SK-N-SH treated with all-trans-retinoic acid at 6 μM for 48 hours (cell line): ENCODE data around the gene ASTN1.
A peak's percentile ranks its signal among the peaks of the same experiment; 100 is the strongest.

Source experiments
- ATAC-seq: fragments of 200-7000 bp; cut with Tn5 transposase; 3 replicates; pipeline ENCODE4 v1.9.1; 2020; ENCODE audit warnings: mild to moderate bottlenecking, moderate library complexity
- ARNTL ChIP-seq: fragments of 450-650 bp; formaldehyde crosslinking; IDR thresholded peaks from 2 replicates; pipeline ENCODE4 v1.5.0; 2020; ENCODE audit warnings: low read depth, mild to moderate bottlenecking, moderate library complexity, borderline replicate concordance
- BACH2 ChIP-seq: fragments of 250-450 bp; sonication (Bioruptor Pico); IDR thresholded peaks from 2 replicates; pipeline ENCODE4 v1.9.0; 2021; ENCODE audit warnings: mild to moderate bottlenecking, borderline replicate concordance
- GLIS3 ChIP-seq: fragments of 250-450 bp; sonication (Bioruptor Pico); IDR thresholded peaks from 2 replicates; pipeline ENCODE4 v1.5.0; 2020; ENCODE audit warnings: mild to moderate bottlenecking, moderate library complexity
- OSR1 ChIP-seq: fragments of 250-450 bp; sonication (Bioruptor Pico); IDR thresholded peaks from 2 replicates; pipeline ENCODE4 v1.8.0; 2022; ENCODE audit warnings: moderate library complexity, mild to moderate bottlenecking, inconsistent platforms
- PPARA ChIP-seq: fragments of 250-450 bp; sonication (Bioruptor Pico); IDR thresholded peaks from 2 replicates; pipeline ENCODE4 v1.5.0; 2020; ENCODE audit warnings: mild to moderate bottlenecking, borderline replicate concordance
- RARB ChIP-seq: fragments of 250-450 bp; sonication (Bioruptor Pico); IDR thresholded peaks from 2 replicates; pipeline ENCODE4 v1.8.0; 2021; ENCODE audit warnings: mild to moderate bottlenecking, moderate library complexity
- SNAI2 ChIP-seq: fragments of 250-450 bp; sonication (Bioruptor Pico); IDR thresholded peaks from 2 replicates; pipeline ENCODE4 v1.5.0; 2020; ENCODE audit warnings: mild to moderate bottlenecking, moderate library complexity
- TCF4 ChIP-seq: fragments of 250-450 bp; sonication (Bioruptor Pico); IDR thresholded peaks from 2 replicates; pipeline ENCODE4 v1.8.0; 2021; ENCODE audit warnings: mild to moderate bottlenecking, moderate library complexity, borderline replicate concordance
- TOX ChIP-seq: fragments of 250-450 bp; sonication (Bioruptor Pico); IDR thresholded peaks from 2 replicates; pipeline ENCODE4 v1.8.0; 2021; ENCODE audit warnings: mild to moderate bottlenecking, moderate library complexity, borderline replicate concordance
- ZC3H10 ChIP-seq: fragments of 250-450 bp; sonication (Bioruptor Pico); IDR thresholded peaks from 2 replicates; pipeline ENCODE4 v1.5.1; 2021; ENCODE audit warnings: mild to moderate bottlenecking, moderate library complexity
- ZFP3 ChIP-seq: fragments of 250-450 bp; sonication (Bioruptor Pico); IDR thresholded peaks from 2 replicates; pipeline ENCODE4 v1.5.0; 2020; ENCODE audit warnings: mild to moderate bottlenecking, moderate library complexity
- ZNF565 ChIP-seq: fragments of 450-650 bp; formaldehyde crosslinking; conservative IDR thresholded peaks from 2 replicates; pipeline ENCODE4 v1.5.0; 2020; ENCODE audit warnings: low read depth, mild to moderate bottlenecking, moderate library complexity
- ZNF70 ChIP-seq: fragments of 450-650 bp; formaldehyde crosslinking; IDR thresholded peaks from 2 replicates; pipeline ENCODE4 v1.5.0; 2020; ENCODE audit warnings: mild to moderate bottlenecking, moderate library complexity
- ZNF8 ChIP-seq: fragments of 450-650 bp; formaldehyde crosslinking; IDR thresholded peaks from 2 replicates; pipeline ENCODE4 v1.5.0; 2020; ENCODE audit warnings: mild to moderate bottlenecking, moderate library complexity
- TF ChIP-seq, protein P1 (sequence below): fragments of 250-450 bp; sonication (Bioruptor Pico); IDR thresholded peaks from 2 replicates; pipeline ENCODE4 v1.5.1; 2020; ENCODE audit warnings: low read depth, mild to moderate bottlenecking, moderate library complexity
- TF ChIP-seq, protein P2 (sequence below): fragments of 250-450 bp; sonication (Bioruptor Pico); IDR thresholded peaks from 2 replicates; pipeline ENCODE4 v1.8.0; 2020; ENCODE audit warnings: mild to moderate bottlenecking, moderate library complexity, borderline replicate concordance
- TF ChIP-seq, protein P3 (sequence below): fragments of 250-450 bp; sonication (Bioruptor Pico); IDR thresholded peaks from 2 replicates; pipeline ENCODE4 v1.8.0; 2021; ENCODE audit warnings: low read depth, mild to moderate bottlenecking, moderate library complexity, borderline replicate concordance
- TF ChIP-seq, protein P4 (sequence below): fragments of 250-450 bp; sonication (Bioruptor Pico); IDR thresholded peaks from 2 replicates; pipeline ENCODE4 v1.5.1; 2021; ENCODE audit warnings: mild to moderate bottlenecking, moderate library complexity

ASTN1 gene

DNA sequence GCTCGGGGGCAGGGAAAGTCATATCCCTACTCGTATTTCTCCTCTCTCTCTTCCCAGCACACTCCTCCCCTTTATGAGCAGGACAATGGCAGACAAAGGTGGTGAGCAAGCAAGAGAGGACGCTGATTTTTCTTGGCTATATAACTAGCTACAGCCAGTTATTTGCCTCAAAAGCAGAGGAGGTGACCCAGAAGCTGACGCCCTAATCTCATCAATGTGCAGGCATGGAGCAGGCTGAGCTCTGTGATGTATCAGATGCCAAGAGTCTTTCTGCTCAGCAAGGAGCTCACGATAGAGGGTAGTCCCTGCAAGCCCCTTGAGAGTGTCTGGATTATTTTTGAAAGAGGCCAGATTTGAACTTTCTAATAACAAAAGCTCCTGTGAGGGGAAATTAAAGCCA, 75.5 kb downstream of the ASTN1 start:
- TF ChIP-seq, protein P1, sequence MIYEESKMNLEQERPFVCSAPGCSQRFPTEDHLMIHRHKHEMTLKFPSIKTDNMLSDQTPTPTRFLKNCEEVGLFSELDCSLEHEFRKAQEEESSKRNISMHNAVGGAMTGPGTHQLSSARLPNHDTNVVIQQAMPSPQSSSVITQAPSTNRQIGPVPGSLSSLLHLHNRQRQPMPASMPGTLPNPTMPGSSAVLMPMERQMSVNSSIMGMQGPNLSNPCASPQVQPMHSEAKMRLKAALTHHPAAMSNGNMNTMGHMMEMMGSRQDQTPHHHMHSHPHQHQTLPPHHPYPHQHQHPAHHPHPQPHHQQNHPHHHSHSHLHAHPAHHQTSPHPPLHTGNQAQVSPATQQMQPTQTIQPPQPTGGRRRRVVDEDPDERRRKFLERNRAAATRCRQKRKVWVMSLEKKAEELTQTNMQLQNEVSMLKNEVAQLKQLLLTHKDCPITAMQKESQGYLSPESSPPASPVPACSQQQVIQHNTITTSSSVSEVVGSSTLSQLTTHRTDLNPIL (CRISPR knock-in tag) = no peak
- TF ChIP-seq, protein P2, sequence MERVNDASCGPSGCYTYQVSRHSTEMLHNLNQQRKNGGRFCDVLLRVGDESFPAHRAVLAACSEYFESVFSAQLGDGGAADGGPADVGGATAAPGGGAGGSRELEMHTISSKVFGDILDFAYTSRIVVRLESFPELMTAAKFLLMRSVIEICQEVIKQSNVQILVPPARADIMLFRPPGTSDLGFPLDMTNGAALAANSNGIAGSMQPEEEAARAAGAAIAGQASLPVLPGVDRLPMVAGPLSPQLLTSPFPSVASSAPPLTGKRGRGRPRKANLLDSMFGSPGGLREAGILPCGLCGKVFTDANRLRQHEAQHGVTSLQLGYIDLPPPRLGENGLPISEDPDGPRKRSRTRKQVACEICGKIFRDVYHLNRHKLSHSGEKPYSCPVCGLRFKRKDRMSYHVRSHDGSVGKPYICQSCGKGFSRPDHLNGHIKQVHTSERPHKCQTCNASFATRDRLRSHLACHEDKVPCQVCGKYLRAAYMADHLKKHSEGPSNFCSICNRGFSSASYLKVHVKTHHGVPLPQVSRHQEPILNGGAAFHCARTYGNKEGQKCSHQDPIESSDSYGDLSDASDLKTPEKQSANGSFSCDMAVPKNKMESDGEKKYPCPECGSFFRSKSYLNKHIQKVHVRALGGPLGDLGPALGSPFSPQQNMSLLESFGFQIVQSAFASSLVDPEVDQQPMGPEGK (CRISPR knock-in tag) = no peak
- TF ChIP-seq ZFP3 (CRISPR knock-in tag) = no peak
- no peak for TF ChIP-seq SNAI2 (CRISPR knock-in tag)
- no peak for ATAC-seq

DNA sequence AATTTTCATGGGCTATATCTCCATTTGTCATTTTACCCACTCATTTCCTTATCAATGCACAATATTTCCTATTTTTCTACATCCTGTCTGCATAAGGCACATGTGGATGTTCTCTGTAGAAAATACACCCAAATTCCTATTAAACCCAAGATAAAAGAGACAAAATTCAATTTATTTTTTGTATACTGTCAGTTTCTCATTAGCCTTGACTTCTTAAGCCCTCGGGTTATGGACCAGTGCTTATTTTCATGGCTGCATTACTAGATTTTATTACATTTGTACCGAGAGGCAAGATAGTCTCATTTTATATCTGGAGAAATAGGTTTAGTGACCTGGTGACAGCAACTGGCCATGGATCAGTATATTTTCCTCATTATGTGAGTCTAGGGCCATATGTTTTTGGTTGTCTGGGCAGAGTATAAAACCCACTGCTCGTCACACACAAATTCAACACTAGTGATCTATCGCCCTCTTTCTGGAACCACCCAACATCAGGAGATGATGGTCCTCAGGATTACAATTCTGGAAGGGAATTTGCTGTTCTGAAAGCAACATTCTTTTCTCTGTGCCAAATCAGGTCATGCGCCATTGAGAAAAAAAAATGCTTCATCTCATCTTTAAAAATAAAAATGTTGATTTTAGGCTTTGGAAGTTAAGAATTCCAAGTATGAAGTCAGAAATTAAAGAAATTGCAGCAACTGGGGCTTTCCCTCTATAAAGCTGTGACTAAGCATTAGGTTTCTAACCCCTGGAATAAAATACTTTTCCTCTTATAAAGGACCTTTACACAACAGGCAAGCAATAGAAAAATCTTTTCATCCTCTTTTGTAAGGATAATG, 81.4 kb downstream of the ASTN1 start:
- TF ChIP-seq ZC3H10 (CRISPR knock-in tag) (no peak), TCF4 (CRISPR knock-in tag) (peak; percentile 78), ZFP3 (CRISPR knock-in tag) (no peak)
- ATAC-seq = no peak

DNA sequence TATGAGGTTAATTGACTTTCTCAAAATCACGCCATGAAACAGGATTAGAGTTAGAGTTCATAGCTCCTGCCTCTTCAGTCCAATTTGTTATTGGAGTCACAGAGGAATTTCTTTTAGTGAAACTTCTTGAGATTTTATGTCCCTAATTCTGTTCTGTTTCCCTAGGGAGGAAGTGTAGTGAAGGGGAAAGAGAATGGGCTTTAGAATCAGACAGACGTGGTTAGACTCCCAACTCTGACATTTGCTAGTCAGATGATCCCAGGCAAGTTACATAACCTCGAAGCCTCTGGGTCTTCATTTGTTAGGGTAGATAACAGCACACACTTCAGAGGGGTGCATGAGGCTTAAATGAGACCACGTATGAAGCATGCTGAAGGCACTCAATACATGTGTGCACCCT, 83.9 kb downstream of the ASTN1 start:
- no peak for TF ChIP-seq PPARA
- no peak for TF ChIP-seq ZNF70 (CRISPR knock-in tag)
- TF ChIP-seq ARNTL = no peak
- no peak for TF ChIP-seq ZNF8 (CRISPR knock-in tag)
- TF ChIP-seq ZC3H10 (CRISPR knock-in tag) = no peak
- no peak for TF ChIP-seq RARB (CRISPR knock-in tag)
- TF ChIP-seq, protein P2 (CRISPR knock-in tag) = no peak
- TF ChIP-seq BACH2 = no peak
- TF ChIP-seq ZNF565 (CRISPR knock-in tag) = no peak
- TF ChIP-seq GLIS3 = no peak
- TF ChIP-seq, protein P3, sequence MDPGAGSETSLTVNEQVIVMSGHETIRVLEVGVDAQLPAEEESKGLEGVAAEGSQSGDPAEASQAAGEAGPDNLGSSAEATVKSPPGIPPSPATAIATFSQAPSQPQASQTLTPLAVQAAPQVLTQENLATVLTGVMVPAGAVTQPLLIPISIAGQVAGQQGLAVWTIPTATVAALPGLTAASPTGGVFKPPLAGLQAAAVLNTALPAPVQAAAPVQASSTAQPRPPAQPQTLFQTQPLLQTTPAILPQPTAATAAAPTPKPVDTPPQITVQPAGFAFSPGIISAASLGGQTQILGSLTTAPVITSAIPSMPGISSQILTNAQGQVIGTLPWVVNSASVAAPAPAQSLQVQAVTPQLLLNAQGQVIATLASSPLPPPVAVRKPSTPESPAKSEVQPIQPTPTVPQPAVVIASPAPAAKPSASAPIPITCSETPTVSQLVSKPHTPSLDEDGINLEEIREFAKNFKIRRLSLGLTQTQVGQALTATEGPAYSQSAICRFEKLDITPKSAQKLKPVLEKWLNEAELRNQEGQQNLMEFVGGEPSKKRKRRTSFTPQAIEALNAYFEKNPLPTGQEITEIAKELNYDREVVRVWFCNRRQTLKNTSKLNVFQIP (CRISPR knock-in tag) = no peak
- no peak for TF ChIP-seq TOX
- TF ChIP-seq, protein P4, sequence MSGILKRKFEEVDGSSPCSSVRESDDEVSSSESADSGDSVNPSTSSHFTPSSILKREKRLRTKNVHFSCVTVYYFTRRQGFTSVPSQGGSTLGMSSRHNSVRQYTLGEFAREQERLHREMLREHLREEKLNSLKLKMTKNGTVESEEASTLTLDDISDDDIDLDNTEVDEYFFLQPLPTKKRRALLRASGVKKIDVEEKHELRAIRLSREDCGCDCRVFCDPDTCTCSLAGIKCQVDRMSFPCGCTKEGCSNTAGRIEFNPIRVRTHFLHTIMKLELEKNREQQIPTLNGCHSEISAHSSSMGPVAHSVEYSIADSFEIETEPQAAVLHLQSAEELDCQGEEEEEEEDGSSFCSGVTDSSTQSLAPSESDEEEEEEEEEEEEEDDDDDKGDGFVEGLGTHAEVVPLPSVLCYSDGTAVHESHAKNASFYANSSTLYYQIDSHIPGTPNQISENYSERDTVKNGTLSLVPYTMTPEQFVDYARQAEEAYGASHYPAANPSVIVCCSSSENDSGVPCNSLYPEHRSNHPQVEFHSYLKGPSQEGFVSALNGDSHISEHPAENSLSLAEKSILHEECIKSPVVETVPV = no peak
- TF ChIP-seq OSR1 (CRISPR knock-in tag) = no peak
- TF ChIP-seq, protein P1 (CRISPR knock-in tag) = no peak
- TF ChIP-seq TCF4 (CRISPR knock-in tag) = no peak
- TF ChIP-seq, all 23 proteins: peak for 0
- no peak for ATAC-seq
